Neural cell (in vitro differentiated cells): ENCODE results near the gene PRKG1.

ENCODE experiments used
- EP300 ChIP-seq: fragments of 450-650 bp; conservative IDR thresholded peaks from 2 replicates; pipeline ENCODE4 v1.6.1; 2014; ENCODE audit warnings: antibody characterized with exemption, mild to moderate bottlenecking, moderate library complexity; ENCODE audit not compliant: poor library complexity, severe bottlenecking
- EZH2 ChIP-seq: fragments of 200-600, 300-800 bp; shearing (Covaris generic), sonication (generic); IDR thresholded peaks from 2 replicates; pipeline ENCODE4 v1.6.1; 2014; ENCODE audit warnings: antibody characterized with exemption, low read length, borderline replicate concordance, mild to moderate bottlenecking; ENCODE audit not compliant: insufficient read depth, poor library complexity, severe bottlenecking
- TAF1 ChIP-seq: IDR thresholded peaks from 2 replicates; pipeline ENCODE4 v1.6.1; 2012; ENCODE audit warnings: low read depth
- TF ChIP-seq, protein P1 (sequence below): fragments of 450-650 bp; IDR thresholded peaks from 2 replicates; pipeline ENCODE4 v1.5.1; 2014; ENCODE audit warnings: antibody characterized with exemption, mild to moderate bottlenecking, moderate library complexity; ENCODE audit not compliant: poor library complexity, severe bottlenecking
- TF ChIP-seq, protein P2 (sequence below): IDR thresholded peaks from 2 replicates; pipeline ENCODE4 v1.6.1; 2012; ENCODE audit warnings: borderline replicate concordance

DNA sequence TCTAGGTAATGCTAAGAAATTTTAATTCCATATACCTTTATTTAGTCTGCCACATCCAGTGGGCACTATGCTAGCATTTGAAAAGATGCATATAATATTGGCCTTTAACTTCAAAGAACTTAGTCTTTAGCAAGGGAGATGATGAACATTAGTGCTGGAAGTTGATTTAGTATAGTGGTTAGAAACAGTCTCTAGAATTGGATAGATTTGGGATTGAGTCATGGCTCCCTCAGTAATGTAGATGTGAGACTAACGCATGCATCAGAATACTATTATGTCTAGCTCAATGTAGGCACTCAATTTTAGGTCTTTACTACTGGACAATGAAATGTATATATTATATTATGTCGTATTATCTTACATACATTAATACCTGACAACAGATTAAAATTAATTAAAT, 1245.6 kb downstream of the PRKG1 start:
- TF ChIP-seq, protein P1, sequence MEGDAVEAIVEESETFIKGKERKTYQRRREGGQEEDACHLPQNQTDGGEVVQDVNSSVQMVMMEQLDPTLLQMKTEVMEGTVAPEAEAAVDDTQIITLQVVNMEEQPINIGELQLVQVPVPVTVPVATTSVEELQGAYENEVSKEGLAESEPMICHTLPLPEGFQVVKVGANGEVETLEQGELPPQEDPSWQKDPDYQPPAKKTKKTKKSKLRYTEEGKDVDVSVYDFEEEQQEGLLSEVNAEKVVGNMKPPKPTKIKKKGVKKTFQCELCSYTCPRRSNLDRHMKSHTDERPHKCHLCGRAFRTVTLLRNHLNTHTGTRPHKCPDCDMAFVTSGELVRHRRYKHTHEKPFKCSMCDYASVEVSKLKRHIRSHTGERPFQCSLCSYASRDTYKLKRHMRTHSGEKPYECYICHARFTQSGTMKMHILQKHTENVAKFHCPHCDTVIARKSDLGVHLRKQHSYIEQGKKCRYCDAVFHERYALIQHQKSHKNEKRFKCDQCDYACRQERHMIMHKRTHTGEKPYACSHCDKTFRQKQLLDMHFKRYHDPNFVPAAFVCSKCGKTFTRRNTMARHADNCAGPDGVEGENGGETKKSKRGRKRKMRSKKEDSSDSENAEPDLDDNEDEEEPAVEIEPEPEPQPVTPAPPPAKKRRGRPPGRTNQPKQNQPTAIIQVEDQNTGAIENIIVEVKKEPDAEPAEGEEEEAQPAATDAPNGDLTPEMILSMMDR = no peak
- no peak for TF ChIP-seq EZH2
- TF ChIP-seq, protein P2, sequence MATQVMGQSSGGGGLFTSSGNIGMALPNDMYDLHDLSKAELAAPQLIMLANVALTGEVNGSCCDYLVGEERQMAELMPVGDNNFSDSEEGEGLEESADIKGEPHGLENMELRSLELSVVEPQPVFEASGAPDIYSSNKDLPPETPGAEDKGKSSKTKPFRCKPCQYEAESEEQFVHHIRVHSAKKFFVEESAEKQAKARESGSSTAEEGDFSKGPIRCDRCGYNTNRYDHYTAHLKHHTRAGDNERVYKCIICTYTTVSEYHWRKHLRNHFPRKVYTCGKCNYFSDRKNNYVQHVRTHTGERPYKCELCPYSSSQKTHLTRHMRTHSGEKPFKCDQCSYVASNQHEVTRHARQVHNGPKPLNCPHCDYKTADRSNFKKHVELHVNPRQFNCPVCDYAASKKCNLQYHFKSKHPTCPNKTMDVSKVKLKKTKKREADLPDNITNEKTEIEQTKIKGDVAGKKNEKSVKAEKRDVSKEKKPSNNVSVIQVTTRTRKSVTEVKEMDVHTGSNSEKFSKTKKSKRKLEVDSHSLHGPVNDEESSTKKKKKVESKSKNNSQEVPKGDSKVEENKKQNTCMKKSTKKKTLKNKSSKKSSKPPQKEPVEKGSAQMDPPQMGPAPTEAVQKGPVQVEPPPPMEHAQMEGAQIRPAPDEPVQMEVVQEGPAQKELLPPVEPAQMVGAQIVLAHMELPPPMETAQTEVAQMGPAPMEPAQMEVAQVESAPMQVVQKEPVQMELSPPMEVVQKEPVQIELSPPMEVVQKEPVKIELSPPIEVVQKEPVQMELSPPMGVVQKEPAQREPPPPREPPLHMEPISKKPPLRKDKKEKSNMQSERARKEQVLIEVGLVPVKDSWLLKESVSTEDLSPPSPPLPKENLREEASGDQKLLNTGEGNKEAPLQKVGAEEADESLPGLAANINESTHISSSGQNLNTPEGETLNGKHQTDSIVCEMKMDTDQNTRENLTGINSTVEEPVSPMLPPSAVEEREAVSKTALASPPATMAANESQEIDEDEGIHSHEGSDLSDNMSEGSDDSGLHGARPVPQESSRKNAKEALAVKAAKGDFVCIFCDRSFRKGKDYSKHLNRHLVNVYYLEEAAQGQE = no peak
- TF ChIP-seq EP300 = no peak
- TF ChIP-seq TAF1 = no peak
